Common myeloid progenitor, CD34-positive (primary cell): ENCODE results near the gene PPFIA3.

Experiments used
- CTCF ChIA-PET: fragments of 350-600 bp; sonication (Branson Sonifier 250); formaldehyde crosslinking; loops from one replicate; lab custom pipeline; 2021; ENCODE audit warnings: antibody characterized with exemption; lab: Charles Lee
- POLR2A ChIA-PET: fragments of 350-600 bp; sonication (Branson Sonifier 250); formaldehyde crosslinking; loops from one replicate; lab custom pipeline; 2021; ENCODE audit warnings: antibody characterized with exemption; lab: Charles Lee
- DNase-seq, 3 donors: peaks; one replicate each; pipeline versions ENCODE4 v3.0.0 to v3.0.0-alpha.2; 2013
- H3K27ac ChIP-seq, 2 experiments: 1 replicate in 1 of 2; 2 replicates in 1 of 2; pipeline ENCODE4 v1.7.0; 2013; ENCODE audit warnings: inconsistent platforms in 2 of 2, low read length in 2 of 2, mild to moderate bottlenecking in 2 of 2, low read depth in 1 of 2, moderate library complexity in 1 of 2; ENCODE audit not compliant: severe bottlenecking in 2 of 2, insufficient read depth in 1 of 2, poor library complexity in 1 of 2
- H3K27me3 ChIP-seq, 5 experiments: replicated peaks in 2 of 5; 1 replicate in 3 of 5; 2 replicates in 2 of 5; pipeline versions ENCODE4 v1.6.1 to v1.7.0; 2013; ENCODE audit warnings: low read length in 4 of 5, mild to moderate bottlenecking in 2 of 5, moderate library complexity in 2 of 5, inconsistent platforms in 1 of 5; ENCODE audit not compliant: insufficient read depth in 5 of 5, control insufficient read depth in 4 of 5
- H3K36me3 ChIP-seq, 4 experiments: 1 replicate in 2 of 4; 2 replicates in 2 of 4; pipeline versions ENCODE4 v1.6.1 to v1.7.0; 2013; ENCODE audit warnings: low read length in 3 of 4, control low read depth in 1 of 4, mild to moderate bottlenecking in 1 of 4; ENCODE audit not compliant: control insufficient read depth in 4 of 4, insufficient read depth in 4 of 4
- H3K4me1 ChIP-seq, 4 experiments: 1 replicate in 3 of 4; 2 replicates in 1 of 4; pipeline versions ENCODE4 v1.6.1 to v1.7.1; 2013; ENCODE audit warnings: low read length in 3 of 4, mild to moderate bottlenecking in 3 of 4, control low read depth in 1 of 4, inconsistent platforms in 1 of 4, moderate library complexity in 1 of 4; ENCODE audit not compliant: control insufficient read depth in 4 of 4, insufficient read depth in 4 of 4; ENCODE audit errors: control extremely low read depth in 1 of 4
- H3K4me3 ChIP-seq, 7 experiments: 1 replicate in 4 of 7; 2 replicates in 3 of 7; pipeline versions ENCODE4 v1.5.1 to v1.7.0; 2013; ENCODE audit warnings: mild to moderate bottlenecking in 7 of 7, low read length in 6 of 7, moderate library complexity in 6 of 7, inconsistent platforms in 2 of 7, low read depth in 2 of 7, control low read depth in 1 of 7; ENCODE audit not compliant: insufficient read depth in 4 of 7, control insufficient read depth in 1 of 7; ENCODE audit errors: extremely low read depth in 1 of 7
- H3K9me3 ChIP-seq, 5 experiments: 1 replicate in 4 of 5; 2 replicates in 1 of 5; pipeline versions ENCODE4 v1.6.1 to v1.7.1; 2013; ENCODE audit warnings: low read length in 4 of 5, mild to moderate bottlenecking in 2 of 5, inconsistent platforms in 1 of 5, low read depth in 1 of 5, moderate library complexity in 1 of 5; ENCODE audit not compliant: control insufficient read depth in 4 of 5, insufficient read depth in 2 of 5; ENCODE audit errors: control extremely low read depth in 1 of 5
- WGBS: methylation state at CpG from one replicate; pipeline ENCODE4 v1.1.5; 2013; ENCODE audit not compliant: insufficient coverage; 5-methylcytosine and 5-hydroxymethylcytosine counted together

PPFIA3 gene

DNA sequence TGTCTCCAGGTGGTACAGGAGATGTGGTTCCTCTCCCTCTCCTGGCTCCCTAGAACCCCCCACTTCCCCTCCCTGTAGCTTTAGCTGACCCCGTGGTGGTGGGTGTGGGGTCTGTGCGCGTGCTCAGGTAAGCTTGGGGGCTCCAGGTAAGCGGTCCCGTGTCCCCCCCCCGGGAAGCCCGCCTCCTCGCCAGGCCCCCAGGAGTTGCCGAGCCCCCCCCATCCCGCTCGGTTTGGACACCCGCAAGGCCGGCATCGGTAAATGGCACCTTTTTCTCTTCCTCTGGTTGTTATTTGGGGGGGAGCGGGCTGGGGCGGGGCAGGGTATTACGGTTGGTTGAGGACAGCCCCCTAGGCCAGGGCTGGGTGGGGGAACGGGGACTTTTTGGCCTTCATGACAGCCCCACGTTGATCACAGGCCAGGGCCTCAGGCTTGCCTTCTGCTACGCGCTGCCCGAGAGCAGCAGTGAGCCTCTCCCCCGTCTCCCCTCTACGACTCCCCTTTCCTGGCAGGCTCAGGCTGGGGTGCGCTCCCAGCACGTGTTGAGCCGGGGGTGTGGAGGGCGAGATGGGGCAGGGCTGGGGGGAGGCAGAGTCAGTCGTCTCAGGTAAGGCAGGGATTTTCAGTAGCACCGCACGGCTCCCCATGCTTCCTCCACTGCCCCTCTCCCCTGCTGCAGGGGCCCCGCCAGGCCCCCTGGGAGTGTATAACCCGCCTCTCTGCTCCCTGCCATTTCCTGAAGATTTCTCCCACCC is 15.8 kb upstream of the PPFIA3 start:
- H3K36me3 ChIP-seq, result peaks cover 6 to 93% (median 72%) of the 10 kb centered on the region in 4 experiments
- POLR2A ChIA-PET, result no interaction called here
- CTCF ChIA-PET, result interaction anchor here (1.2 to 3.7 kb wide), 4 partner anchors 8 to 96 kb away, joined by 4 to 21 read pairs (median 8); partner anchors contain the start of gene LIN7B

DNA sequence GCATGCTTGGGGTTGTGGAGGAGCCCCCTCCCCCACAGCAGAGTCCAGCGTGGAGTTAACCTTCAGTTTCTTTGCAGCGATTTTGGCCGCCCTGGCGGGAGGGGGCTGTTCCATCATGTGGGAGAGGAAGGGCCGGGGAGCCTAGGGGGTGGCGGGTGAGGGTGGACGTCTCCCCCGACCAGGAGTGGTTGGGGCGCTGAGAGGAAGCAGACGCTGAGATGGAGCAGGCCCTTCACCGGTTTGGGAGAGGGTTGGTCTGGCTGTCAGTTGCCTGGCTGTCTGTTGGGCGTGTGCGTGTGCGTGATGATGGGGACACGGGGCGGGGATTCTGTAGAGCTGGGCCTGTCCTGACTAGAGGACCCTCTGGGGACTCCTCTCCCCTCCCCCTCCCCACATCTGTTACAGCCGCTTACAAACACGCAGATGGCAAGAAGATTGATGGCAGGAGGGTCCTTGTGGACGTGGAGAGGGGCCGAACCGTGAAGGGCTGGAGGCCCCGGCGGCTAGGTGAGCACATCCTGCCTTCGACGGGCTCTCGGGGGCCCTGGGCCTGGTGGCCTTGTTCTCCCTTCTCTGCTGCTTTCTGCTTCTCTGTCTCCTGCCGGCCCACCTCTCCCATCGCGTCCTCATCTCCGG is 15.0 kb upstream of the PPFIA3 start:
- H3K4me3 ChIP-seq, result no peak overlapping the region
- H3K27ac ChIP-seq, result no peak overlapping the region
- ChIA-PET CTCF (interaction anchor here (2.4 to 3.7 kb wide), 4 partner anchors 9 to 104 kb away, joined by 7 to 21 read pairs (median 12); partner anchors contain the start of gene LIN7B), POLR2A (no interaction called here)
- no peaks in the 10 kb centered on the region for H3K27me3 ChIP-seq
- no peaks in the 10 kb centered on the region for H3K4me1 ChIP-seq
- H3K9me3 ChIP-seq, result no peaks in the 10 kb centered on the region
- DNase-seq, result no peak
- 87% methylated on average over 20 of the region's 30 CpGs for WGBS
- H3K36me3 ChIP-seq, result peaks cover 8 to 93% (median 72%) of the 10 kb centered on the region in 4 experiments

More for the DNA sequence above, 15.8 kb upstream of the PPFIA3 start:
- 94% methylated on average over 26 of the region's 33 CpGs for WGBS
- Histone ChIP-seq H3K27ac (no peak overlapping the region), H3K9me3 (no peaks in the 10 kb centered on the region), H3K4me3 (no peak overlapping the region), H3K4me1 (no peaks in the 10 kb centered on the region), H3K27me3 (no peaks in the 10 kb centered on the region)
- DNase-seq, result no peak

DNA sequence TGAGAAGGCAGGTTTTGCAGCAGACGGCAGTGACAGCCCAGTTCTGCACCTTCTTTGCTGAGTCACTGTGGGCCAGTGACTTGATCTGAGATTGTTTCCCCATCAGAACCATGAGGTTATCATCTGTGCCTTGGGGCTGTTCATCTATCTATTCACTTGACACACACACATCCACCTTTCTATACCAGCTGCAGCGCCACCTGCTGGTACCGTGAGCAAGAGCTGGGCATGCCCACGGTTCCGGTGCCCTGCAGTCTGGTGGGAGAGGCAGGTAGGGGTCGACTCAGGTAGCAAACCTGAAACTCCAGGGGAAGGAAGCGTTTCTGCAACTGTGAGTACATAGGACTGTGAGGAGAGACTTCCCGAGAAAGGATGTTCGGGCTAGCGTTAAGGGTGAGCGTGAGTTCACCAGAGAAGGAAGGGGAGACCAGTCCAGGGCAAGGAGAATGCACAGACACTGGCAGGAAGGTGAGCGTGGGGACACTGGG is 12.7 kb upstream of the PPFIA3 start:
- H3K9me3 ChIP-seq, result no peaks in the 10 kb centered on the region
- H3K27me3 ChIP-seq, result no peaks in the 10 kb centered on the region
- DNase-seq, result peak; percentile 60 to 76 (median 69)
- no peak overlapping the region for H3K4me3 ChIP-seq
- CTCF ChIA-PET, result interaction anchor here (1.0 to 3.7 kb wide), 14 partner anchors 8 to 119 kb away, joined by 3 to 21 read pairs (median 7); partner anchors contain the start of gene LIN7B
- no peaks in the 10 kb centered on the region for H3K4me1 ChIP-seq
- peaks cover 4 to 79% (median 60%) of the 10 kb centered on the region in 4 experiments for H3K36me3 ChIP-seq
- H3K27ac ChIP-seq, result no peak overlapping the region
- WGBS, result 75% methylated on average over 12 of the region's 12 CpGs
- POLR2A ChIA-PET, result interaction anchor here (0.5 kb wide), 1 partner anchor 105 kb away, joined by 3 read pairs; no protein-coding TSS in a partner anchor

DNA sequence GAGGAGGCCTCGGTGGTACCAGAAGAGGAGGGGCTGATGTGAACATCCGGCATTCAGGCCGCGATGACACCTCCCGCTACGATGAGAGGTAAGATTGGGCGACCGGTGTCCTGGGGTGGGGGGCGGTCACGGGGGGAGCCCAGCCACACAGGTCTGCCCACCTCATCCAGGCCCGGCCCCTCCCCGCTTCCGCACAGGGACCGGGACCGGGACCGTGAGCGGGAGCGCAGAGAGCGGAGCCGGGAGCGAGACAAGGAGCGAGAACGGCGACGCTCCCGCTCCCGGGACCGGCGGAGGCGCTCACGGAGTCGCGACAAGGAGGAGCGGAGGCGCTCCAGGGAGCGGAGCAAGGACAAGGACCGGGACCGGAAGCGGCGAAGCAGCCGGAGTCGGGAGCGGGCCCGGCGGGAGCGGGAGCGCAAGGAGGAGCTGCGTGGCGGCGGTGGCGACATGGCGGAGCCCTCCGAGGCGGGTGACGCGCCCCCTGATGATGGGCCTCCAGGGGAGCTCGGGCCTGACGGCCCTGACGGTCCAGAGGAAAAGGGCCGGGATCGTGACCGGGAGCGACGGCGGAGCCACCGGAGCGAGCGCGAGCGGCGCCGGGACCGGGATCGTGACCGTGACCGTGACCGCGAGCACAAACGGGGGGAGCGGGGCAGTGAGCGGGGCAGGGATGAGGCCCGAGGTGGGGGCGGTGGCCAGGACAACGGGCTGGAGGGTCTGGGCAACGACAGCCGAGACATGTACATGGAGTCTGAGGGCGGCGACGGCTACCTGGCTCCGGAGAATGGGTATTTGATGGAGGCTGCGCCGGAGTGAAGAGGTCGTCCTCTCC is 11.5 kb upstream of the PPFIA3 start:
- DNase-seq, result no peak
- Histone ChIP-seq H3K4me1 (no peaks in the 10 kb centered on the region), H3K36me3 (peaks cover 4 to 69% (median 52%) of the 10 kb centered on the region in 4 experiments), H3K4me3 (no peak overlapping the region), H3K9me3 (no peaks in the 10 kb centered on the region), H3K27me3 (no peaks in the 10 kb centered on the region), H3K27ac (no peak overlapping the region)
- 98% methylated on average over 79 of the region's 93 CpGs for WGBS
- ChIA-PET CTCF (interaction anchor here (0.8 to 2.3 kb wide), 5 partner anchors 10 to 49 kb away, joined by 3 to 17 read pairs (median 4); no protein-coding TSS in a partner anchor), POLR2A (no interaction called here)

DNA sequence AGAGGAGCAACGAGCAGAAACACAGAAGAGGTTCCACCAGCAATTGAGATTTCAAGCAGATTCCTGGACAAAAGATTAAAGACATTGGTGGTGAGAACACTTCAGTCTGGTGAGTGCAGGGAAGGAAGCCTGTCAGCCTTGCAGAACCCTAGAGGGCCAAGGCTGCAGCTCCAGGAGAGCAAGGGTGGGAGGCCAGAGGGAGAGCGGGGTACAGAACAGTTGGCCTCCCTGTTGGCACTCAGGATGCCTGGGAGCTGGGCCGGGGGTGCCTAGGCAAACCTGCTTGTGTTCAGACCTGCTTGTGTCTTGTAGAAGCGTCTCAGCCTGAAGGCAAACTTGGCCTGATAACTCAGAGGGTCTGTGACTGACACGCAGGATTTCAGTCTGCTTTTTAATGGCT is 10.3 kb upstream of the PPFIA3 start:
- Histone ChIP-seq H3K27me3 (no peaks in the 10 kb centered on the region), H3K4me1 (peaks cover 0 to 11% (median 7%) of the 10 kb centered on the region in 4 experiments), H3K4me3 (no peak overlapping the region), H3K36me3 (peaks cover 4 to 57% (median 45%) of the 10 kb centered on the region in 4 experiments), H3K27ac (no peak overlapping the region), H3K9me3 (no peaks in the 10 kb centered on the region)
- DNase-seq, result no peak
- ChIA-PET POLR2A (interaction anchor here (0.7 kb wide), 1 partner anchor 11 kb away, joined by 4 read pairs; no protein-coding TSS in a partner anchor), CTCF (interaction anchor here (0.6 to 1.4 kb wide), 4 partner anchors 11 to 50 kb away, joined by 3 to 4 read pairs (median 3); no protein-coding TSS in a partner anchor)
- WGBS, result 90% methylated on average over 5 of the region's 5 CpGs

DNA sequence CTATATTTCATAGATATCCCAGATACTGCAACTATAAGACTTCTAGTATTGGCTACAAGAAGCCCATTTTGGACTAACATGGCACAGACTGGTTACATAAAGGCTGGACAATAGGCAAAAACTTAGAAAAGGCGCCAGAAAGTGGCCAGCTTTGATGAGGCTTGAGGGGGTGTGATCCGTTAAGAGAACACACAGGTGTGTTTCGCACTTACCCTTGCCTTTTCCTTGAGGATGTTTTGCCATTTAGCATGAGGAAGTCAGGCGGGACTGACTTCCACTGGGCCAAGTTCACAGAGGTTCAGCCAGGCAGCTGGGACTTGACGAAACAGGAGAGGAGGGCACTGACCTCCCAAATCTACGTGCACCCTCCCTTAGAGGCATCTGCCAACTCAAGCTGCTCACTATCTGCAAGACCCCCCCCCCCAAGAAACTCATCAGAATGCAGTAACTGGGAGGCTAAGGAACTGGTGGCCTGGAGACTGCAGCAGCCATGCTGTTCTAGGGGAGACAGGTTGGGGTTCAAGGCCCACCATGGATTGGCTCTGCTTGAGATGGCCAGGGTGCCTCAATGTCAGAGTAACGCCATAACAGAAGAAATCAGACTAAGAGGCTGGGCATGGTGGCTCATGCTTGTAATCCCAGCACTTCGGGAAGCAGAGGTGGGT is 9.6 kb upstream of the PPFIA3 start:
- Histone ChIP-seq H3K36me3 (peaks cover 4 to 50% (median 39%) of the 10 kb centered on the region in 4 experiments), H3K4me3 (no peak overlapping the region), H3K27ac (no peak overlapping the region), H3K9me3 (no peaks in the 10 kb centered on the region), H3K4me1 (peaks cover 0 to 11% (median 9%) of the 10 kb centered on the region in 4 experiments), H3K27me3 (no peaks in the 10 kb centered on the region)
- DNase-seq, result no peak
- CTCF ChIA-PET, result interaction anchor here (0.7 to 1.4 kb wide), 2 partner anchors 14 to 50 kb away, joined by 3 to 4 read pairs; no protein-coding TSS in a partner anchor
- WGBS, result 92% methylated on average over 5 of the region's 8 CpGs
- POLR2A ChIA-PET, result interaction anchor here (0.7 kb wide), 1 partner anchor 11 kb away, joined by 4 read pairs; no protein-coding TSS in a partner anchor
